Smooth muscle cell (in vitro differentiated cells): ENCODE data around the gene EPYC. TPM values are rescaled to one million over a fixed set of nuclear protein-coding genes. Genes with fewer than 3 reads are reported as not detected.

Source experiments
- DNase-seq: peaks from one replicate; lab custom pipeline; 2025; ENCODE audit not compliant: unreplicated experiment; lab: John Stamatoyannopoulos, UW
- H2AFZ ChIP-seq: fragments of 200-600 bp; sonication (generic); 2 replicates; pipeline ENCODE4 v1.6.0; 2016; ENCODE audit warnings: antibody characterized with exemption, low read depth, mild to moderate bottlenecking
- H3F3A ChIP-seq: fragments of 200-600 bp; sonication (generic); 2 replicates; pipeline ENCODE4 v1.6.0; 2017; ENCODE audit warnings: antibody characterized with exemption, low read depth
- H3K27ac ChIP-seq: fragments of 200-600 bp; sonication (generic); 2 replicates; pipeline ENCODE4 v1.5.1; 2016; ENCODE audit warnings: low read depth, mild to moderate bottlenecking
- H3K27me3 ChIP-seq: fragments of 200-600 bp; sonication (generic); 2 replicates; pipeline ENCODE4 v1.6.1; 2016; ENCODE audit warnings: low read depth, mild to moderate bottlenecking
- H3K36me3 ChIP-seq: fragments of 200-600 bp; sonication (generic); 2 replicates; pipeline ENCODE4 v1.5.1; 2016; ENCODE audit warnings: low read depth
- H3K4me1 ChIP-seq: fragments of 200-600 bp; sonication (generic); 2 replicates; pipeline ENCODE4 v1.5.1; 2016; ENCODE audit warnings: low read depth
- H3K4me2 ChIP-seq: fragments of 200-600 bp; sonication (generic); 2 replicates; pipeline ENCODE4 v1.6.0; 2016; ENCODE audit warnings: mild to moderate bottlenecking
- H3K4me3 ChIP-seq: fragments of 200-600 bp; sonication (generic); 2 replicates; pipeline ENCODE4 v1.5.1; 2016; ENCODE audit warnings: mild to moderate bottlenecking
- H3K79me2 ChIP-seq: fragments of 200-600 bp; sonication (generic); 2 replicates; pipeline ENCODE4 v1.6.0; 2016; ENCODE audit warnings: low read depth, mild to moderate bottlenecking
- H3K9ac ChIP-seq: fragments of 200-600 bp; sonication (generic); 2 replicates; pipeline ENCODE4 v1.6.0; 2016; ENCODE audit warnings: low read depth
- H3K9me3 ChIP-seq: fragments of 200-600 bp; sonication (generic); replicated peaks from 2 replicates; pipeline ENCODE4 v1.5.1; 2016; ENCODE audit warnings: low read depth
- H4K20me1 ChIP-seq: fragments of 200-600 bp; sonication (generic); 2 replicates; pipeline ENCODE4 v1.6.0; 2016; ENCODE audit warnings: low read depth
- WGBS: methylation state at CpG from one replicate; pipeline ENCODE4 v1.1.7; 2016; ENCODE audit warnings: low lambda C conversion rate; 5-methylcytosine and 5-hydroxymethylcytosine counted together
- polyA plus RNA-seq: library from polyadenylated mRNA; unstranded; fragments of >200 nt; fragmentation: Nextera tagmentation; extraction: Ambion mirVana; gene quantifications from 2 replicates; pipeline ENCODE4 v1.2.1, GENCODE V29; 2016
- total RNA-seq: library from RNA; depleted of rRNA; stranded (reverse); fragments of >200 nt; gene quantifications from 2 replicates; pipeline ENCODE4 v1.2.3, GENCODE V29; 2014
- TF ChIP-seq, protein P1 (sequence below): fragments of 200-600 bp; sonication (generic); IDR thresholded peaks from 2 replicates; pipeline ENCODE4 v1.5.1; 2017; ENCODE audit warnings: borderline replicate concordance, mild to moderate bottlenecking, antibody characterized with exemption; ENCODE audit not compliant: insufficient read depth, poor library complexity, severe bottlenecking

Gene EPYC
- total and polyA plus RNA-seq, 2 experiments from 2014 or later: 0.13 to 1.1 TPM

- Histone ChIP-seq H3K4me3 (no peak overlapping the region), H3F3A (no peaks in the 10 kb centered on the region), H3K79me2 (no peaks in the 10 kb centered on the region), H3K4me2 (peak overlapping the region; percentile 63), H3K9ac (no peak overlapping the region), H3K36me3 (no peaks in the 10 kb centered on the region), H3K4me1 (no peaks in the 10 kb centered on the region), H3K27me3 (no peaks in the 10 kb centered on the region), H4K20me1 (no peaks in the 10 kb centered on the region), H3K27ac (no peak overlapping the region), H2AFZ (peak overlapping the region; percentile 22), H3K9me3 (no peaks in the 10 kb centered on the region)
- DNase-seq: no peak
- TF ChIP-seq, protein P1, sequence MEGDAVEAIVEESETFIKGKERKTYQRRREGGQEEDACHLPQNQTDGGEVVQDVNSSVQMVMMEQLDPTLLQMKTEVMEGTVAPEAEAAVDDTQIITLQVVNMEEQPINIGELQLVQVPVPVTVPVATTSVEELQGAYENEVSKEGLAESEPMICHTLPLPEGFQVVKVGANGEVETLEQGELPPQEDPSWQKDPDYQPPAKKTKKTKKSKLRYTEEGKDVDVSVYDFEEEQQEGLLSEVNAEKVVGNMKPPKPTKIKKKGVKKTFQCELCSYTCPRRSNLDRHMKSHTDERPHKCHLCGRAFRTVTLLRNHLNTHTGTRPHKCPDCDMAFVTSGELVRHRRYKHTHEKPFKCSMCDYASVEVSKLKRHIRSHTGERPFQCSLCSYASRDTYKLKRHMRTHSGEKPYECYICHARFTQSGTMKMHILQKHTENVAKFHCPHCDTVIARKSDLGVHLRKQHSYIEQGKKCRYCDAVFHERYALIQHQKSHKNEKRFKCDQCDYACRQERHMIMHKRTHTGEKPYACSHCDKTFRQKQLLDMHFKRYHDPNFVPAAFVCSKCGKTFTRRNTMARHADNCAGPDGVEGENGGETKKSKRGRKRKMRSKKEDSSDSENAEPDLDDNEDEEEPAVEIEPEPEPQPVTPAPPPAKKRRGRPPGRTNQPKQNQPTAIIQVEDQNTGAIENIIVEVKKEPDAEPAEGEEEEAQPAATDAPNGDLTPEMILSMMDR: peak; percentile 70
- WGBS: 2% methylated on average over 4 of the region's 4 CpGs
Measured at GRCh38 chr12:90959538-90960139, 45.1 kb downstream of the EPYC start.

GRCh38 chr12:90959032-90959431 is 45.7 kb downstream of the EPYC start:
- Histone ChIP-seq H3K27me3 (no peaks in the 10 kb centered on the region), H3K4me2 (peak overlapping the region; percentile 63), H2AFZ (peak overlapping the region; percentile 68), H3K4me3 (no peak overlapping the region), H3F3A (no peaks in the 10 kb centered on the region), H3K4me1 (no peaks in the 10 kb centered on the region), H3K36me3 (no peaks in the 10 kb centered on the region), H4K20me1 (no peaks in the 10 kb centered on the region), H3K27ac (no peak overlapping the region), H3K9me3 (no peaks in the 10 kb centered on the region), H3K9ac (no peak overlapping the region), H3K79me2 (no peaks in the 10 kb centered on the region)
- WGBS: 65% methylated on average over 4 of the region's 4 CpGs
- TF ChIP-seq, protein P1: peak; percentile 39
- DNase-seq: no peak

GRCh38 chr12:90958347-90958746 is 46.4 kb downstream of the EPYC start:
- no peaks in the 10 kb centered on the region for H4K20me1 ChIP-seq
- 65% methylated on average over 3 of the region's 3 CpGs for WGBS
- H3K36me3 ChIP-seq: no peaks in the 10 kb centered on the region
- no peaks in the 10 kb centered on the region for H3F3A ChIP-seq
- H3K9me3 ChIP-seq: no peaks in the 10 kb centered on the region
- no peaks in the 10 kb centered on the region for H3K4me1 ChIP-seq
- no peak overlapping the region for H3K4me2 ChIP-seq
- no peak overlapping the region for H3K4me3 ChIP-seq
- peak overlapping the region; percentile 68 for H2AFZ ChIP-seq
- no peak for DNase-seq
- no peaks in the 10 kb centered on the region for H3K79me2 ChIP-seq
- H3K9ac ChIP-seq: no peak overlapping the region
- H3K27me3 ChIP-seq: no peaks in the 10 kb centered on the region
- no peak overlapping the region for H3K27ac ChIP-seq
- TF ChIP-seq, protein P1: no peak

GRCh38 chr12:90954921-90955320 is 49.9 kb downstream of the EPYC start, which contains the start of gene CCER1:
CCER1 (minus strand) TSS chr12:90955176; CDS start chr12:90954742, 434 bp downstream.
- Histone ChIP-seq H4K20me1 (no peaks in the 10 kb centered on the region), H2AFZ (no peak within 1 kb of the TSS), H3K27ac (no peak within 1 kb of the TSS), H3K9me3 (no peaks in the 10 kb centered on the region), H3K9ac (no peak within 1 kb of the TSS), H3K27me3 (no peaks in the 10 kb centered on the region), H3F3A (no peaks in the 10 kb centered on the region), H3K4me1 (no peaks in the 10 kb centered on the region), H3K79me2 (no peaks in the 10 kb centered on the region), H3K4me3 (no peak within 1 kb of the TSS), H3K36me3 (no peaks in the 10 kb centered on the region), H3K4me2 (no peak within 1 kb of the TSS)
- no peak for DNase-seq
- 97% methylated on average over 20 of the region's 22 CpGs for WGBS
- TF ChIP-seq, protein P1: no peak
